DOHH2 (cell line): ENCODE data around the gene SPAG6.

Experiments used
- CTCF ChIP-seq: fragments of 200-600 bp; sonication (generic); IDR thresholded peaks from one replicate; pipeline ENCODE4 v1.5.1; 2014; ENCODE audit warnings: antibody characterized with exemption, mild to moderate bottlenecking, low read depth, low read length; ENCODE audit not compliant: poor library complexity, severe bottlenecking
- EZH2phosphoT487 ChIP-seq: fragments of 200-600 bp; sonication (generic); IDR thresholded peaks from 2 replicates; pipeline ENCODE4 v1.6.1; 2017; ENCODE audit warnings: borderline replicate concordance, mild to moderate bottlenecking, antibody characterized with exemption, low read length, moderate library complexity, mixed read lengths

GRCh38 chr10:22410846-22411245 is 65.5 kb downstream of the SPAG6 start:
- TF ChIP-seq CTCF (no peak), EZH2phosphoT487 (no peak)
